Right cardiac atrium (tissue), 5 donors: ENCODE results near the gene HLCS. TPM values are rescaled to one million over a fixed set of nuclear protein-coding genes. Genes with fewer than 3 reads are reported as not detected.
A peak's percentile ranks its signal among the peaks of the same experiment; 100 is the strongest.

Source experiments
- ATAC-seq, 2 donors: fragments of 200-7000 bp; cut with Tn5 transposase; one replicate each; pipeline versions ENCODE4 v1.8.0 to v1.9.1; 2020; ENCODE audit warnings: moderate library complexity in 2 of 2, mild to moderate bottlenecking in 1 of 2
- DNase-seq, 3 donors: peaks; one replicate each; pipeline ENCODE4 v3.0.0-alpha.2; 2020
- H3K27ac ChIP-seq: one replicate; pipeline ENCODE4 v1.5.1; 2013; ENCODE audit warnings: mild to moderate bottlenecking, low read length, control low read depth, moderate library complexity
- H3K27me3 ChIP-seq: one replicate; pipeline ENCODE4 v1.6.1; 2013; ENCODE audit not compliant: control insufficient read depth, insufficient read depth
- H3K4me1 ChIP-seq: one replicate; pipeline ENCODE4 v1.6.1; 2013; ENCODE audit warnings: low read length; ENCODE audit not compliant: control insufficient read depth, insufficient read depth
- H3K4me3 ChIP-seq: one replicate; pipeline ENCODE4 v1.5.1; 2013; ENCODE audit warnings: low read length, control low read depth
- H3K9me3 ChIP-seq: one replicate; pipeline ENCODE4 v1.6.1; 2013; ENCODE audit warnings: low read length; ENCODE audit not compliant: control insufficient read depth
- WGBS: extraction: QIAGEN DNeasy Blood & Tissue Kit; methylation state at CpG from one replicate; pipeline ENCODE4 v1.1.7; 2013; 5-methylcytosine and 5-hydroxymethylcytosine counted together
- intact Hi-C, 4 donors: fragments of 100-400 bp; cut with DNase I; formaldehyde crosslinking; loops; one replicate each; pipeline versions ENCODE4 v1.11.0 to v1.14.0; 2022 to 2023
- polyA plus RNA-seq: library from polyadenylated mRNA; stranded (reverse); fragments of 200-250 nt; gene quantifications from one replicate; pipeline ENCODE4 v1.2.3, GENCODE V29; 2013
- total RNA-seq, 4 donors: library from RNA; stranded (reverse); fragmentation: NEBNext Ultra II Directional; extraction: Animal tissue kit (Norgen Biotek cat#: 25700); gene quantifications; one replicate each; pipeline ENCODE4 v1.2.1, GENCODE V29; 2021
- donor health status: healthy with polysubstance abuse.
- donor health status: DM: no; HTN: yes; CAD: no.
- donor health status: DM: no; HTN: no; CAD: no.
- donor health status: DM: no; HTN: yes; CAD: no; lungs with severe emphysema.
- donor health status: DM: yes; HTN: yes; CAD: no.

The HLCS gene
- total and polyA plus RNA-seq, 5 donors = 3.5 to 11.4 (median 8.2) TPM

DNA sequence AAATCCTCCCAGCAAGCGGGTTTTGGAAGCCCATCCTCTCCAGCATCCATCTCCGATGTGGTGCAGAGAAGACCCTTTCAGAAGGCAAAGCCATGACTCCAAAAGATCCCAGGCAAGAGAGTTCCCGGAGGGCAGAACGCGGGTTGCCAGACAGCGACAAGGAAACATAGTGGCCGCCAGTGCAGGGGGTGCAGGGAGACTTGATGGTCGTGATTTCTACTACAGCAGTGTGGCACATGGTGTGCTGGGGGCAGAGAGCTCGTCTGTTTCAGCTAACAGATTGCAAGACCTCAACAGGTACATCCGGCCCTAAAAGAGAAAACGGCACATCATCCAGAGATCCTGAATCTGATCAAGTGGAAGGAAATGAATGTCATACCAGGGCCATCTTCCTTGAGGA lies 74.3 kb downstream of the HLCS start:
- no peak for ATAC-seq
- no peaks in the 10 kb centered on the region for H3K27me3 ChIP-seq
- 96% methylated on average over 11 of the region's 11 CpGs for WGBS
- intact Hi-C loops = no loop called here
- H3K27ac ChIP-seq = no peak overlapping the region
- no peak overlapping the region for H3K4me3 ChIP-seq
- H3K4me1 ChIP-seq = peaks cover 6% of the 10 kb centered on the region
- no peaks in the 10 kb centered on the region for H3K9me3 ChIP-seq
- no peak for DNase-seq

DNA sequence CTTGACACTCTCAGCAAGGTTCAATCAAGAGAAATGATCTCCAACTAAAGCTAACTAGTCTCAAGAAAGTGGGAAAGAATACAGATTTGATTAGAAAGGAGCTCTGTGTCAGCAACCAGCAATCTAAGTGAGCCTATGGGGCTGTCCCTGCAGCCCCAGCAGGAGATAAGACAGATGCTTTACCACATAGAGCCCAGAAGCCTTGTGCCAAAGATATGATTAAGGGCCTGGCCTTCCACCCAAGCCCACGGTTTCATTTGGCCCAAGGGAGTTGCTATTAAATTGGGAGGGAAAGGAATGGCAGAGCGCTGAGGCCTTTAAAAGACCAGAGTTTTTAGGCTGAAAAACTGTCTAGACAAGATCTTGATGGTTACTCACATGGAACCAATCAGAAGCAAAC lies 74.8 kb downstream of the HLCS start:
- Histone ChIP-seq H3K4me3 (no peak overlapping the region), H3K27ac (no peak overlapping the region), H3K27me3 (no peaks in the 10 kb centered on the region), H3K4me1 (peaks cover 6% of the 10 kb centered on the region), H3K9me3 (no peaks in the 10 kb centered on the region)
- intact Hi-C loops = no loop called here
- DNase-seq (no peak), ATAC-seq (peak in 1 of 2 donors; percentile 53)
- WGBS = 57% methylated on average over 2 of the region's 2 CpGs

DNA sequence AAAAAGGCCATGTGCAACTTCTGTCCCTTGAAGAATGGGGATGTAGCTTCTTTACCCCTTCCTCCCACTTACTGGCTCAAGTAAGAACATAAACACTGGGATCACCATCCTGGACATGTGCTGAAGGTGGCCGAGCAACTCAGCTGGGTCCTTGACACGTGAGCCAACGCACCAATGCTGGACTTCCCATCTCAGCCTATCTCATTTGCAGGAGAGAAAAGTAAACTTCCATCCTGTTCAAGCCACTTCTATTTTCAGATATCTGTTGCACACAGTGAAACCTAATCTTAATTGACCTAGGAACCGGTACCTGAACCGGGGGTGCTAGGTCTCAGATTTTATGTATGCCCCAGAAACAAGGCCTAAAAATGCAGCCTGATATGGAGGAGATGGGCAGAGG lies 75.3 kb downstream of the HLCS start:
- Histone ChIP-seq H3K4me3 (no peak overlapping the region), H3K27ac (no peak overlapping the region), H3K9me3 (no peaks in the 10 kb centered on the region), H3K27me3 (no peaks in the 10 kb centered on the region), H3K4me1 (peaks cover 6% of the 10 kb centered on the region)
- no peak for ATAC-seq
- intact Hi-C loops = no loop called here
- DNase-seq = no peak
- 92% methylated on average over 5 of the region's 5 CpGs for WGBS

DNA sequence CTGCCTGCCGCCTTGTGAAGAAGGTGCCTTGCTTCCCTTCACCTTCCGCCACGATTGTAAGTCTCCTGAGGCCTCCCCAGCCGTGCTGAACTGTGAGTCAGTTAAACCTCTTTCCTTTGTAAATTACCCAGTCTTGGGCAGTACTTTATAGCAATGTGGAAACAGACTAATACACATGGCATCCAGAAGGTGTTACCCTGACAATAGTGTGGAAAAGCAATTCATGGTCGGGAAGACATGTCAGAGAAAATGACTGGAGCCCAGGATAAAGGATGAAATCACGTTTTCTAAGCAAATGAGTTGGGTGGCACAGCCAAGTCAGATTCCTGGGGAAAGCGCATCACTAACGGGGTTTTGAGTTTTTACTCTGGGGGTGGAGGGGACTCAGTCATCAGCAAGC lies 76.4 kb downstream of the HLCS start:
- intact Hi-C loops = no loop called here
- no peaks in the 10 kb centered on the region for H3K27me3 ChIP-seq
- ATAC-seq = no peak
- WGBS = 85% methylated on average over 8 of the region's 8 CpGs
- H3K27ac ChIP-seq = peak overlapping the region; percentile 77
- H3K4me3 ChIP-seq = no peak overlapping the region
- H3K4me1 ChIP-seq = peaks cover 6% of the 10 kb centered on the region
- H3K9me3 ChIP-seq = no peaks in the 10 kb centered on the region
- DNase-seq = no peak

DNA sequence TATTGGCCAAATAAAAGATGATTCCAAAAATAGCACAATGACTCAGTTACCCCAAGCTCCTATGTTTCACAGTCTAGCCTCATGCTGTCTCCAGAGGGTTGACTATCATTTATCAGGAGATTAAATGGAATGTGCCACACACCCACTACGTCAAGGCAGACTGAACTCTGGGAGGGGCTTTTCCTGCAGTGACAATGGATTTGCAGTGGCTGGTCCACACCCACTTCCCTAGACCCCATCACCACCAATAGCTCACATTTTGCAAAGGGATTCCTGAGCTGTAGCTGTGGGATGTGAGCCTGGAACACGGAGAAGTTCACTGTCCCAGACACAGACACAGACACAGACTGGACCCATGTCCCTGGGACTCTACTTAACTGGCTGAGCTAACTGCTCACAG lies 77.1 kb downstream of the HLCS start:
- Histone ChIP-seq H3K27ac (peak overlapping the region; percentile 77), H3K4me1 (peaks cover 6% of the 10 kb centered on the region), H3K4me3 (no peak overlapping the region), H3K27me3 (no peaks in the 10 kb centered on the region), H3K9me3 (no peaks in the 10 kb centered on the region)
- ATAC-seq (peak; percentile 79 to 98), DNase-seq (peak in 2 of 3 donors; percentile 45 to 47)
- intact Hi-C loops = no loop called here
- 49% methylated on average over 2 of the region's 2 CpGs for WGBS

DNA sequence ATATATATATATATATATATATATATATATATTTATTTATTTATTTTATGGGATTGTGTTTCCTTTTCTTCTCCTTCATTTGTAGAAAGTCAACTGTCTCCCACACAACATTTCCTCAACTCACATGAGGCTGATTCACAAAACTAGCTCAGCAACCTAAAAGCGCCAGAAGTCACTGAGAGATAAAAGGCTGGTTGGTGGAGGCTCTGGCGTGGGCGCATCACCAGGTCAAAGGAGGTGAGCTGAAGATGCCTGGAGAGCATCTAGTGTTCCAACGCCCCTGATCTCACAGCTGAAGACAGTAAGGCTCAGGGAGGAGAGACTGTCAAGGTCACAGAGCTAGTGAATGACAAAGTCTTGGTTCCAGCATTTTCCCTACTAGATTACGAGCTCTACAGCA lies 78.0 kb downstream of the HLCS start:
- WGBS = 86% methylated on average over 5 of the region's 5 CpGs
- ATAC-seq = no peak
- no peaks in the 10 kb centered on the region for H3K9me3 ChIP-seq
- intact Hi-C loops = no loop called here
- no peaks in the 10 kb centered on the region for H3K27me3 ChIP-seq
- no peak overlapping the region for H3K27ac ChIP-seq
- peaks cover 6% of the 10 kb centered on the region for H3K4me1 ChIP-seq
- no peak overlapping the region for H3K4me3 ChIP-seq
- no peak for DNase-seq

DNA sequence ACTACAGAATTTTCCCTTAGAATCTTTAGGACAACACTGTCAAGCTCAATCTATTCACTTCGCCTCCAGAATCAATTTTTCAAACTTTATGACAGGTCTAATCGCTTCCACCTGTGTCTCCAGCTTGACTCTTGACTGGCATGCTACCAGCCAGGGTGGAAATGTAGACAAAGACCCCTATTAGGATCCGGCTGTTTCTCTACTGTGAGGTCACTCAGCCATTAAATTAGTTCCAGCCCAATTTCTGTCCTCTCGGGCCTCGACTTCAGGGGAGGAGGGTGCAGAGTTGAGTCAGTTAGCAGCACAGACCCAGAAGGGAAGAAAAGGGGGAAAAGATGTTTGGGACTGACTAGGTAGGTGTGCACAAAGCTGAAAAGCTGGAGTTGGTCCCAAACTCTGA lies 78.5 kb downstream of the HLCS start:
- no peaks in the 10 kb centered on the region for H3K27me3 ChIP-seq
- no peaks in the 10 kb centered on the region for H3K9me3 ChIP-seq
- ATAC-seq (no peak), DNase-seq (no peak)
- H3K4me1 ChIP-seq = peaks cover 6% of the 10 kb centered on the region
- 94% methylated on average over 5 of the region's 5 CpGs for WGBS
- no peak overlapping the region for H3K27ac ChIP-seq
- H3K4me3 ChIP-seq = no peak overlapping the region
- intact Hi-C loops = no loop called here

DNA sequence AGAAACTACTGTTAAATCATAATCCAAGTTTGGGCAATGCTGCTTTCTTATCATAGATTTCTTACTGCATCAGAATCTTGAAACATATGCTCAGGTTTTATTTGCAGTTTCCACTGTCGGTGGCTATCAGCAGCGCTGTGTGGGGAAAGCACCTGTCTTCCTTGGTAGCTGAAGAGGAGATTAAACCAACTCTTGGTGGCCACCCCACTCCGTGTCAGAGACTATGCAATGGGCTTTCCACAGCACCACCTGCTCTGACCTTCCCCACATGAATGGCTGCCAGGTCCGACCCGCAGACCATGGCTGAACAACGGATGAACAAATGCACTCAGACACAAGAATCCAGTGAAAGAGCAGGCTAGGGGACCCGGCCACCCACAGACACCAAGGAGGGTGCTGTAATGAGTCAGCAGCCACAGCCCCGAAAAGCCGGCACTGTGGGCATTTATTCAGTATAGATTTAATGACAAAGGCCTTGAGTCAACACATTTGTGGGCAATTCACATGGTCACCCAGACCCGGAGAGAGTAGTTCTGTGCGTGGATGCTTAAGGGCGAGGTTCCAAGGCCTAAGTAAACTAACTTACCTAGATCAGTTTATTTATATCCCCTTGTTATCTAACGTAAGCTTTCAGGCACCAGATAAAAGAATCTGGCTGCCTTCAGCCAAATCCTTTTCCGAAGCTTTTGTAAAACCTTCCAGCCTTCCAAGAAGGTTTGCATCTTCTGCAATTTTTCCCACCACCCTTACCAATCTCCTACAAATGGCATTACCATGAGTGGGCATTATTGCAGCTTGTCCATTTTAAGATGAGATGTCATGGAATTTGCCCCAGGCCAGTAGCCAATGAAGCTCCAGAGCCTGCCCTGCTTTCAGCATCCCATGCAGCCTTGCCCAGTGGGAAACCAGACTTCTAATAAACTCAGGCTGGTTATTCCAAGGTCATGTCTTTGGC lies 82.7 kb downstream of the HLCS start:
- no peaks in the 10 kb centered on the region for H3K4me1 ChIP-seq
- H3K4me3 ChIP-seq = no peak overlapping the region
- H3K9me3 ChIP-seq = no peaks in the 10 kb centered on the region
- intact Hi-C loops = no loop called here
- H3K27ac ChIP-seq = no peak overlapping the region
- ATAC-seq (no peak), DNase-seq (no peak)
- no peaks in the 10 kb centered on the region for H3K27me3 ChIP-seq
- 90% methylated on average over 14 of the region's 14 CpGs for WGBS

DNA sequence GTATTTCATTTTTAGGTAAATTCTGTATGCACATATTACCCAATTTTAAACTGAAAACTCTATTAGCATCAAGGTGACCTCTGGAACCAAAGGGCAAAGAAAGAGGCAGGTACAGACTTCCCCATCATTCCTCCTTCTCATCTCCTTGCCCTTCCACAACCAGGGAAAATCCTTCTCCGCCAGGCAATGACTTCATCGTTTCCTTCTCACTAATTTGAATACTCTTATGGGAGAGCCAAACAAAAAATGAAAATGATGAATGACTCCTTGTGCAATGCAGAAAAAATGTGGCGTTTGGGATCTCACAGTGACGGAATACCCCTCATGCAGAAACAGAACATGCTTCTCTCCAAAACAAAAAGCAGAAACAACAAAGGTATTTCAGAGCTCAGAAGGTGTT lies 83.7 kb downstream of the HLCS start:
- H3K4me1 ChIP-seq = no peaks in the 10 kb centered on the region
- 76% methylated on average over 4 of the region's 4 CpGs for WGBS
- intact Hi-C loops = no loop called here
- no peak for DNase-seq
- no peaks in the 10 kb centered on the region for H3K27me3 ChIP-seq
- H3K9me3 ChIP-seq = no peaks in the 10 kb centered on the region
- no peak overlapping the region for H3K27ac ChIP-seq
- no peak overlapping the region for H3K4me3 ChIP-seq
- ATAC-seq = no peak

DNA sequence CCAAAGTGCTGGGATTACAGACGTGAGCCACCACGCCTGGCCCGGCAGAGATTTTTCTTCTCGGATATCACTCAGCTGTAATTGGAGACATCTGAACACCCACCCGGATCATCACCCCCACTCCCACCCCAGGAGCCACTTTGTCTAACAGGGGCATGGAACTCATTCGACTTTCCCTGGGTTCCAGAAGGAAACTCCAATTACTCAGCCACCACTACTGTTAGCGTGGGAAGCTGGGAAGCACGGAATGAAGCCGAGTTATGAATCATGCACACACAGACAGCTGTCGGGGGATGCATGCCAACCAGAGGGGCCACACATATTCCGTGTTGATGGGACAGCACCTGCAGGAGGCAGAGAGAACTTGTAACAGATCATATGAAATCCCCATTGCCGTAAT lies 85.2 kb downstream of the HLCS start:
- 91% methylated on average over 12 of the region's 12 CpGs for WGBS
- Histone ChIP-seq H3K27me3 (no peaks in the 10 kb centered on the region), H3K9me3 (no peaks in the 10 kb centered on the region), H3K4me3 (no peak overlapping the region), H3K27ac (no peak overlapping the region), H3K4me1 (no peaks in the 10 kb centered on the region)
- intact Hi-C loops = no loop called here
- ATAC-seq (no peak), DNase-seq (no peak)

DNA sequence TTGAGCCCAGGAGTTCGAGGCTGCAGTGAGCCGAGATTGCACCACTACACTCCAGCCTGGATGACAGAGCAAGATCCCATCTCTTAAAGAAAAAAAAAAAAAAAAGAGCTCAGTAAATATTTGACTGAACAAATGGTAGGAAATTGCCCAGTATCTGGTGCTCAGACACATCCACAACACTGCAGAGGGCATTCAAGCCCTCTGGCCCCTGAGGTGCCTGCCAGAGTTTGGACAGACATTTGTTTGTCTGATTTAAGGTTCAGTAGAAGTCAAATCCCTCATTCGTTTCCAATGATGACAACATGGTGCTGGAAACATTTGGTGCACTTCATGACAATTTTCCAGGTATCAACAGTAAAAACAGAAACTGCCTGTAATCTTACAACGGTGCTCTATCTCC lies 86.6 kb downstream of the HLCS start:
- DNase-seq (no peak), ATAC-seq (no peak)
- intact Hi-C loops = no loop called here
- H3K9me3 ChIP-seq = no peaks in the 10 kb centered on the region
- H3K4me3 ChIP-seq = no peak overlapping the region
- H3K4me1 ChIP-seq = no peaks in the 10 kb centered on the region
- no peak overlapping the region for H3K27ac ChIP-seq
- 67% methylated on average over 4 of the region's 4 CpGs for WGBS
- no peaks in the 10 kb centered on the region for H3K27me3 ChIP-seq

DNA sequence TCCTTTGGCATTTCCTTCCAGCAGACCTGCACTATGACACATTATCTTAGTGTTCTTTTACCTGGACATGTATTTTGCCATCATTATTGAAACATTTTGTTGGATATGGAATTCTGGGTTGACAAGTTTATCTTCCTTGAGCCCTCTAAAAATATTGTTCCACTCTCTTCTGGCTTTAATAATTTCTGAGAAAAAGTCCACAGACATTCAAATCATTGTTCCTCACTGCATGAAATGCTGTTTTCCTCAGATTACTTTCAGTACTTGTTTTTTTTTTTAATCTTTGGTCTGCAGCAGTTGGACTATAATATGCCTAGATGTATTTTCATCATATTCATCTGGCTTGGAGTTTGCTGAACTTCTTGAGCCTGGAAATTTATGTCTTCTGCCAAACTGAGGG lies 88.7 kb downstream of the HLCS start:
- intact Hi-C loops = no loop called here
- no peak overlapping the region for H3K4me3 ChIP-seq
- DNase-seq = no peak
- no peaks in the 10 kb centered on the region for H3K4me1 ChIP-seq
- H3K27me3 ChIP-seq = no peaks in the 10 kb centered on the region
- H3K27ac ChIP-seq = no peak overlapping the region
- no peaks in the 10 kb centered on the region for H3K9me3 ChIP-seq
- no peak for ATAC-seq
